NCI-H2171 treated with DMSO at 0.1 percent for 48 hours (cell line): ENCODE results near the gene PERM1.
A peak's percentile ranks its signal among the peaks of the same experiment; 100 is the strongest.
"Not testable (repeated sequence)": the region's sequence is repeated elsewhere in the genome, so short reads cannot be mapped to it uniquely, and the experiment has no call there.

ENCODE experiments used
- DNase-seq: peaks from one replicate; lab custom pipeline; 2025; lab: John Stamatoyannopoulos, UW

PERM1 gene

GRCh38 chr1:997993-998744 is 16.3 kb upstream of the PERM1 start:
- peak; percentile 53 for DNase-seq

- DNase-seq, result no peak
These were observed 15.8 kb upstream of the PERM1 start for GRCh38 chr1:997713-997992.

- DNase-seq, result no peak
These were observed 15.2 kb upstream of the PERM1 start for GRCh38 chr1:996851-997712.

- DNase-seq, result no peak
These were observed 14.1 kb upstream of the PERM1 start for GRCh38 chr1:995665-996633.

- DNase-seq, result not testable (repeated sequence)
These were observed 12.7 kb upstream of the PERM1 start for GRCh38 chr1:994546-994945.

- DNase-seq, result no peak
These were observed 11.6 kb upstream of the PERM1 start for GRCh38 chr1:993379-993995.

- DNase-seq, result no peak
These were observed 10.5 kb upstream of the PERM1 start for GRCh38 chr1:992362-992761.

- no peak for DNase-seq
These were observed 10.0 kb upstream of the PERM1 start for GRCh38 chr1:991895-992294.

GRCh38 chr1:991275-991674 is 9.4 kb upstream of the PERM1 start:
- not testable (repeated sequence) for DNase-seq

- DNase-seq, result not testable (repeated sequence)
These were observed 6.2 kb upstream of the PERM1 start for GRCh38 chr1:988061-988460.

GRCh38 chr1:985126-985525 is 3.2 kb upstream of the PERM1 start:
- no peak for DNase-seq

- DNase-seq, result no peak
These were observed 2.6 kb upstream of the PERM1 start for GRCh38 chr1:984476-984814.

- DNase-seq, result no peak
These were observed 2.0 kb upstream of the PERM1 start for GRCh38 chr1:983798-984475.

GRCh38 chr1:982765-983436 is 1.0 kb upstream of the PERM1 start:
- no peak for DNase-seq

- no peak for DNase-seq
These were observed 370 bp downstream of the PERM1 start for GRCh38 chr1:981491-981954.

GRCh38 chr1:980602-981395 is 1.1 kb downstream of the PERM1 start:
- no peak for DNase-seq

- DNase-seq, result no peak
These were observed 1.7 kb downstream of the PERM1 start for GRCh38 chr1:980137-980571.

GRCh38 chr1:979744-980072 is 2.2 kb downstream of the PERM1 start:
- DNase-seq, result no peak

- DNase-seq, result no peak
These were observed 2.8 kb downstream of the PERM1 start for GRCh38 chr1:978835-979743.
